CD4-positive, alpha-beta T cell (primary cell): ENCODE measurements around the gene MCM9. TPM values are rescaled to one million over a fixed set of nuclear protein-coding genes. Genes with fewer than 3 reads are reported as not detected.

Source experiments
- ATAC-seq: fragments of 200-7000 bp; cut with Tn5 transposase; one replicate; pipeline ENCODE4 v1.10.0; 2022; ENCODE audit warnings: mild to moderate bottlenecking; ENCODE audit not compliant: poor library complexity
- CTCF ChIA-PET: fragments of 350-600 bp; sonication (Branson Sonifier 250); formaldehyde crosslinking; loops from one replicate; lab custom pipeline; 2021; ENCODE audit warnings: antibody characterized with exemption, inconsistent platforms; lab: Charles Lee
- POLR2A ChIA-PET: fragments of 350-600 bp; sonication (Branson Sonifier 250); formaldehyde crosslinking; loops from one replicate; lab custom pipeline; 2021; ENCODE audit warnings: antibody characterized with exemption, inconsistent platforms; lab: Charles Lee
- DNase-seq, 14 experiments: peaks; one replicate each; pipeline ENCODE4 v3.0.0-alpha.2; 2013 to 2020; ENCODE audit warnings: mixed read lengths in 2 of 14
- H3K27ac ChIP-seq, 2 donors: one replicate each; pipeline versions ENCODE4 v1.5.1 to v1.7.0; 2013; ENCODE audit warnings: low read length in 2 of 2, low read depth in 1 of 2, mild to moderate bottlenecking in 1 of 2
- H3K27me3 ChIP-seq, 2 experiments: 1 replicate in 1 of 2; 2 replicates in 1 of 2; pipeline versions ENCODE4 v1.6.1 to v1.7.0; 2013; ENCODE audit warnings: low read length in 2 of 2, control low read depth in 1 of 2, mild to moderate bottlenecking in 1 of 2, moderate library complexity in 1 of 2; ENCODE audit not compliant: insufficient read depth in 2 of 2, control insufficient read depth in 1 of 2
- H3K36me3 ChIP-seq: one replicate; pipeline ENCODE4 v1.6.1; 2013; ENCODE audit warnings: low read length, control low read depth; ENCODE audit not compliant: insufficient read depth
- H3K4me1 ChIP-seq: one replicate; pipeline ENCODE4 v1.6.1; 2013; ENCODE audit warnings: low read length, control low read depth; ENCODE audit not compliant: insufficient read depth
- H3K4me3 ChIP-seq: one replicate; pipeline ENCODE4 v1.5.1; 2013; ENCODE audit warnings: mild to moderate bottlenecking, low read length, moderate library complexity
- H3K9me3 ChIP-seq, 2 experiments: 1 replicate in 1 of 2; 2 replicates in 1 of 2; pipeline versions ENCODE4 v1.6.1 to v1.7.0; 2013; ENCODE audit warnings: low read length in 2 of 2, mild to moderate bottlenecking in 2 of 2, control low read depth in 1 of 2, moderate library complexity in 1 of 2; ENCODE audit not compliant: control insufficient read depth in 1 of 2, insufficient read depth in 1 of 2
- H3K27ac Mint-ChIP-seq: one replicate; pipeline ENCODE4 v1.8.0; 2020; ENCODE audit warnings: mixed read lengths
- H3K27me3 Mint-ChIP-seq: one replicate; pipeline ENCODE4 v1.8.0; 2021; ENCODE audit warnings: mixed read lengths
- H3K36me3 Mint-ChIP-seq: one replicate; pipeline ENCODE4 v1.8.0; 2021; ENCODE audit warnings: low read depth, mixed read lengths
- H3K4me1 Mint-ChIP-seq: one replicate; pipeline ENCODE4 v1.8.0; 2021; ENCODE audit warnings: low read depth, mixed read lengths
- H3K4me3 Mint-ChIP-seq: one replicate; pipeline ENCODE4 v1.8.0; 2020; ENCODE audit warnings: mild to moderate bottlenecking, mixed read lengths
- H3K9me3 Mint-ChIP-seq: one replicate; pipeline ENCODE4 v1.8.0; 2020; ENCODE audit warnings: mixed read lengths
- intact Hi-C, 2 experiments: fragments of 100-400 bp; cut with DNase I in 1 of 2; cut with micrococcal nuclease in 1 of 2; formaldehyde crosslinking; loops; one replicate each; pipeline versions ENCODE4 v1.15.1 to v1.9.0; 2023 to 2025; cut with DNase I, micrococcal nuclease
- total RNA-seq, 174 experiments: library from RNA in 2 of 174; stranded (reverse) in 2 of 174; gene quantifications; one replicate each; pipeline ENCODE4 v1.2.3 and lab custom pipeline; 2021 to 2026
- TF ChIP-seq, protein P1 (sequence below): fragments of 200-600 bp; IDR thresholded peaks from one replicate; pipeline ENCODE4 v1.8.0; 2022; ENCODE audit warnings: antibody characterized with exemption, mild to moderate bottlenecking

MCM9 gene
- total RNA-seq, 2 experiments from 2014 or later: 25.5 TPM

DNA sequence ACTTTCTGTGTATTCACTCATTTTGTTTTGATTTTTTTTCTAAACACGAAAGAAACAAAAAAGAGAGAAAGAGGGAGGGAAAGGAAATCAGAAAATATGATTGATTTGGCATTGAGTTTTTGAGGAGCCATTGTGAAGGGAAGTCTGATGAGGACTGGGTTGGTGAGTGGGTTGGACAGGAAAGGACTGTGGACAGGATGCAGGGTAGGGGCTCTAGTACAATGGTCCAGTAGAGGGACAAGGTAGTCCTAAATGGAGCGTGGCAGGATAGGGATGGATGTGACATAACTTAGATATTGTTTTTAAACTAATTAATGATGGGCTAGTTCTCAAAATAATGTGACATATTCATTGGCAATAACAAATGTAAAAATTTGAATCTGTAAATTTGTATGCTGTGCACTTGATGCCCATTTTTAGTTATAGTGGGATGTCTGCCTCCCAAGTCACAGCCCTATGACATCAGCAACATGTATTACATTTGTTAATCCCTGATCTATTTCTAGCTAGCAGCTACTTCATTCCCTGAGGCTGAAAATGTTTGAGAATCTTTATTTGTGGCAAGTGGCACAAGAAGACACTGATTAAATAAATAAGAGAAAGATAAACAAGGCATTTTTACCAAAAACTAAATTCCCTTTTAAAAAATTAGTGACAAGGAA lies 105.0 kb downstream of the MCM9 start:
- CTCF ChIA-PET: no interaction called here
- POLR2A ChIA-PET: no interaction called here
- H3K27me3 ChIP-seq: no peaks in the 10 kb centered on the region
- no peak for DNase-seq
- no peaks in the 10 kb centered on the region for H3K9me3 ChIP-seq
- H3K27ac ChIP-seq: no peak overlapping the region
- TF ChIP-seq, protein P1, sequence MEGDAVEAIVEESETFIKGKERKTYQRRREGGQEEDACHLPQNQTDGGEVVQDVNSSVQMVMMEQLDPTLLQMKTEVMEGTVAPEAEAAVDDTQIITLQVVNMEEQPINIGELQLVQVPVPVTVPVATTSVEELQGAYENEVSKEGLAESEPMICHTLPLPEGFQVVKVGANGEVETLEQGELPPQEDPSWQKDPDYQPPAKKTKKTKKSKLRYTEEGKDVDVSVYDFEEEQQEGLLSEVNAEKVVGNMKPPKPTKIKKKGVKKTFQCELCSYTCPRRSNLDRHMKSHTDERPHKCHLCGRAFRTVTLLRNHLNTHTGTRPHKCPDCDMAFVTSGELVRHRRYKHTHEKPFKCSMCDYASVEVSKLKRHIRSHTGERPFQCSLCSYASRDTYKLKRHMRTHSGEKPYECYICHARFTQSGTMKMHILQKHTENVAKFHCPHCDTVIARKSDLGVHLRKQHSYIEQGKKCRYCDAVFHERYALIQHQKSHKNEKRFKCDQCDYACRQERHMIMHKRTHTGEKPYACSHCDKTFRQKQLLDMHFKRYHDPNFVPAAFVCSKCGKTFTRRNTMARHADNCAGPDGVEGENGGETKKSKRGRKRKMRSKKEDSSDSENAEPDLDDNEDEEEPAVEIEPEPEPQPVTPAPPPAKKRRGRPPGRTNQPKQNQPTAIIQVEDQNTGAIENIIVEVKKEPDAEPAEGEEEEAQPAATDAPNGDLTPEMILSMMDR: no peak
- intact Hi-C loops: no loop called here
- H3K4me1 Mint-ChIP-seq: no peaks in the 10 kb centered on the region
- no peak overlapping the region for H3K4me3 ChIP-seq
- H3K27ac Mint-ChIP-seq: no peak overlapping the region
- H3K27me3 Mint-ChIP-seq: no peaks in the 10 kb centered on the region
- peaks cover 36% of the 10 kb centered on the region for H3K36me3 ChIP-seq
- no peak for ATAC-seq
- peaks cover 42% of the 10 kb centered on the region for H3K36me3 Mint-ChIP-seq
- no peak overlapping the region for H3K4me3 Mint-ChIP-seq
- no peaks in the 10 kb centered on the region for H3K9me3 Mint-ChIP-seq
- no peaks in the 10 kb centered on the region for H3K4me1 ChIP-seq

DNA sequence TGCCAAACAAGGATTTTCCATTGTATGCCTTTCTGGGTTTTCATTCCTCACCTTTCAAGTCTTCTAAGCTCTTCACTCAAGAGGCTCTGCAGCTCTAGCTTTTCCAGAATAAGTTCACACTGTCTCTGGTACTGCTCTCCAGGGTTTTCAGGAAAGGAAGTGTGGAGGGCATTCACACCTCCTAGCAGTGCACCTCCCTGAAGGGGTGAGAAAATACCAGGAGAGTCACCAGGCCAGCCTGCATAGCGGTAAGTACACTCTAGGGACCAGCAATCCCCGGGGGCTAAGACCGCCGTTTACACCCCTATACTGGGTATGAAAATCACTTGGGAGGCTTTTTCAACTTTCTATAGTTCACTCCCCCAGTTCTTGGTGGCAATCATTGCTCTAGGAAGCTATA lies 108.9 kb downstream of the MCM9 start:
- TF ChIP-seq, protein P1: no peak
- Mint-ChIP-seq H3K27ac (no peak overlapping the region), H3K4me1 (no peaks in the 10 kb centered on the region), H3K36me3 (peaks cover 71% of the 10 kb centered on the region), H3K9me3 (no peaks in the 10 kb centered on the region), H3K4me3 (no peak overlapping the region), H3K27me3 (no peaks in the 10 kb centered on the region)
- Histone ChIP-seq H3K9me3 (no peaks in the 10 kb centered on the region), H3K27me3 (no peaks in the 10 kb centered on the region), H3K4me3 (no peak overlapping the region), H3K4me1 (no peaks in the 10 kb centered on the region), H3K36me3 (peaks cover 57% of the 10 kb centered on the region), H3K27ac (no peak overlapping the region)
- ATAC-seq (no peak), DNase-seq (no peak)
- ChIA-PET POLR2A (no interaction called here), CTCF (no interaction called here)
- intact Hi-C loops: no loop called here

DNA sequence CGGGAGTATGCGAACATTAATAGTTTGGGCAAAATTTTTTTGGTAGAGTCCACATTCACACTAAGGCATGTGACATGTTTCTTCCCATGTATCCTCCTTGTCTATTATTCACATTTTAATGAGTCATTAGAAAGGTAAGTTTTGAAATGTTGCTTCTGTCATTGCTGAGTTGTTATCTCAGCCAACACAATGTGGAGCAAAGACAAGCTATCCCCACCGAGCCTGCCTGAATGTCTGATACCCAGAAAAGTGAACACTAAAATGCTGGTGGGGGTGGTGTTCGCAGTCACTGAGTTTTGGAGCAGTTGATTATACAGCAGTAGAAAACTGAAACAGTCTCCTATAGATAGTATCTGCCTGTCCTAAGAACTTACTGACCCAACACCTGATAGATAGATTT lies 109.3 kb downstream of the MCM9 start:
- TF ChIP-seq, protein P1: no peak
- Histone ChIP-seq H3K27me3 (no peaks in the 10 kb centered on the region), H3K9me3 (no peaks in the 10 kb centered on the region), H3K36me3 (peaks cover 57% of the 10 kb centered on the region), H3K27ac (no peak overlapping the region), H3K4me3 (no peak overlapping the region), H3K4me1 (no peaks in the 10 kb centered on the region)
- Mint-ChIP-seq H3K4me1 (no peaks in the 10 kb centered on the region), H3K27ac (no peak overlapping the region), H3K4me3 (no peak overlapping the region), H3K27me3 (no peaks in the 10 kb centered on the region), H3K9me3 (no peaks in the 10 kb centered on the region), H3K36me3 (peaks cover 75% of the 10 kb centered on the region)
- ChIA-PET CTCF (no interaction called here), POLR2A (no interaction called here)
- intact Hi-C loops: no loop called here
- no peak for DNase-seq
- no peak for ATAC-seq
